Thyroid gland (tissue), 4 donors: Measurements from ENCODE around the gene GRIP2.

Experiments
- POLR2A ChIP-seq, 2 donors: fragments of 450-650 bp; IDR thresholded peaks; one replicate each; pipeline ENCODE4 v1.6.1; 2017; ENCODE audit warnings: antibody characterized with exemption in 2 of 2, mild to moderate bottlenecking in 2 of 2, moderate library complexity in 1 of 2
- TF ChIP-seq, protein P1 (sequence below), 6 experiments: fragments of 200-600 bp in 3 of 6; fragments of 450-650 bp in 3 of 6; sonication (generic) in 3 of 6; IDR thresholded peaks; one replicate each; pipeline ENCODE4 v1.5.1; 2016 to 2019; ENCODE audit warnings: antibody characterized with exemption in 6 of 6, mild to moderate bottlenecking in 2 of 6, inconsistent platforms in 1 of 6, moderate library complexity in 1 of 6

GRCh38 chr3:14479591-14479990, 60.6 kb downstream of the GRIP2 start:
- TF ChIP-seq, protein P1, sequence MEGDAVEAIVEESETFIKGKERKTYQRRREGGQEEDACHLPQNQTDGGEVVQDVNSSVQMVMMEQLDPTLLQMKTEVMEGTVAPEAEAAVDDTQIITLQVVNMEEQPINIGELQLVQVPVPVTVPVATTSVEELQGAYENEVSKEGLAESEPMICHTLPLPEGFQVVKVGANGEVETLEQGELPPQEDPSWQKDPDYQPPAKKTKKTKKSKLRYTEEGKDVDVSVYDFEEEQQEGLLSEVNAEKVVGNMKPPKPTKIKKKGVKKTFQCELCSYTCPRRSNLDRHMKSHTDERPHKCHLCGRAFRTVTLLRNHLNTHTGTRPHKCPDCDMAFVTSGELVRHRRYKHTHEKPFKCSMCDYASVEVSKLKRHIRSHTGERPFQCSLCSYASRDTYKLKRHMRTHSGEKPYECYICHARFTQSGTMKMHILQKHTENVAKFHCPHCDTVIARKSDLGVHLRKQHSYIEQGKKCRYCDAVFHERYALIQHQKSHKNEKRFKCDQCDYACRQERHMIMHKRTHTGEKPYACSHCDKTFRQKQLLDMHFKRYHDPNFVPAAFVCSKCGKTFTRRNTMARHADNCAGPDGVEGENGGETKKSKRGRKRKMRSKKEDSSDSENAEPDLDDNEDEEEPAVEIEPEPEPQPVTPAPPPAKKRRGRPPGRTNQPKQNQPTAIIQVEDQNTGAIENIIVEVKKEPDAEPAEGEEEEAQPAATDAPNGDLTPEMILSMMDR (IDR thresholded peaks at IDR 0.05) = no peak
- no peak for TF ChIP-seq POLR2A (IDR thresholded peaks at IDR 0.05)
